Stimulated activated CD8-positive, alpha-beta memory T cell treated with anti-CD3 and anti-CD28 coated beads, Interleukin-15, amount 100 ng/mL, for 4 hours (primary cell): ENCODE data around the gene MBP.
"Not testable (repeated sequence)": the region's sequence is repeated elsewhere in the genome, so short reads cannot be mapped to it uniquely, and the experiment has no call there.

Source experiments
- DNase-seq, 2 donors: peaks; one replicate each; pipeline ENCODE4 v3.0.0-alpha.2; 2020; ENCODE audit warnings: low read depth in 2 of 2

The MBP gene

DNA sequence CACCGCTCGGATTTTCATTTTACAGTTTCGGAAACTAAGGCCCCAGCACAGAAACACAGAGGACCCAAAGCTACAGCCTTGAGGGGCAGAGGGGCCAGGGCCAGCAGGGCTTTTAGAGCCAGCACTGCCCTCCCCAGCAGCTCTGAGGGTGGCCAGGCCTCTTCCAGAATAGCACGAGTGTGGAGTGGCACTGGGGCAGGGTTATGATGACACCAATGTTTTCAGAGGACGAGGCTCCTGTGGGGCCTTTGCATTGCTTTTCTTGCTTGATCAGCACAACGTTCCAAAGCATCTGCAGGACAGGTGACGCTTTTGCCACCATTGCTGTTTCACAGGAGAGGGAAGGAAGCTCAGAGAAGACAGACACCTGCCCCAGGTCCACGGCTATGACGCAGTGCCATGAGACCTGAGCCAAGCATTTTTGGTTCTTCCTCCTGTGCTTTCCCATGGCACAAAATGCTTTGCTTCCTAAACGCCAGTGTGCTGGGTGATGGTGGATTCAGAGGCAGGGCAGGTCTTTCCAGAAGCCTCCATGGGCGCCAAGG is 126.9 kb downstream of the MBP start:
- DNase-seq = no peak

DNA sequence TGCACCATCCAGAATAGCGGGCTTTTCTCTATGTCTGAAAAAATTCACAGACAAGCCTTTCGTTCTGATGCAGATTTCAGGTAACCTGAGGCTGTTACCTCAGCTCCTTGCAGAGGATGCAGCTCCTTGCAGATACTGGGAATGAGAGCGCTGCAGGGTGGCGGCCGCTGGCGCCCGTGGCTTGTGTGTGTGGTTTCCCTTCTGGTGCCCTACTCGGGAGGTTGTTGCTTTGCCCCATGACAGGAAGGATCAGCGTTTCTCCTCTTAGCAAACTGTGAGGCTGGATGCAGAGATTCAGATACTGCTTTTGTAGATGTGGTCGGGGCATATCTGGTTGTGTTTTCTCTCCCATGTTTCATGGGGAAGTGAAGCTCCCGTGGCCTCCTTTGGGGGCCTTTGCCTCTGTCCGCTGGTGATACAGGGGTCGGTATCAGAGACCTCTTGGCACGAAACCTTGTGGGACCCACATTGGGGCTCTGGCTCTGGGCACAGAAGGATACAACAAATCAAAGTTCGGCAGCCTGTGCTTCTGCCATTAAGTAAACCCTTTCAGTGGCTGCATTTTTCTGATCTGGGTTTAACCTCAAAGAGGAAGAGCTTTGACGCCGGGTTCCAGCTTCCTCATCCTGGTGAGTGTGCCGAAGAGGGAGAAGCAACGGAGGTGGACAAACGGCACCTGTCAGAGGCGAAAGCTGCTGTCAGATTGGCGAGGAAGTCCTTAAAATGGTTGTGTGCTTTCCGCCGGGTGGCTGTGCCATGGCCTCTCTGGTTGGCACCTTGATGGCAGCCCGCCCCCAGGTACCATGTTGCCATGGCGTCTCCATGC is 127.8 kb downstream of the MBP start:
- DNase-seq = no peak

DNA sequence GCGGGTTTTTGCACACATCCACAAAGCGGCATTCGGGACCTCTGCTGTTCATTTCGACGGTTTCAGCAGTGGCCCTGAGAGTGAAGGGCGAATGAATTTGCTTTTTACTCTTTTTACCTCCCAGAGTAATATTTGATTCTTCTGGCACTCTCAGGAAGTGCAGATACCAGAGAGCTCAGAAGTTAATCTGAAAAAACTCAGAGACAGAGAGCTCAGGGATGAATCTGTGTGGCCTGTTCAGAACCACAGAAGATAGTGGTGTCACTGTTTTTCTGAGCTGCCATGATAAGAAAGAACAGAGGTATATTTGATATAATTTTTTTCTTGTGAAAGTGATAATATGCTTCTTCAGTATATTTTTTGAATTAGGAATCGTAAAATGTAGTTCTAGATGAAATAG is 129.3 kb downstream of the MBP start:
- no peak for DNase-seq

DNA sequence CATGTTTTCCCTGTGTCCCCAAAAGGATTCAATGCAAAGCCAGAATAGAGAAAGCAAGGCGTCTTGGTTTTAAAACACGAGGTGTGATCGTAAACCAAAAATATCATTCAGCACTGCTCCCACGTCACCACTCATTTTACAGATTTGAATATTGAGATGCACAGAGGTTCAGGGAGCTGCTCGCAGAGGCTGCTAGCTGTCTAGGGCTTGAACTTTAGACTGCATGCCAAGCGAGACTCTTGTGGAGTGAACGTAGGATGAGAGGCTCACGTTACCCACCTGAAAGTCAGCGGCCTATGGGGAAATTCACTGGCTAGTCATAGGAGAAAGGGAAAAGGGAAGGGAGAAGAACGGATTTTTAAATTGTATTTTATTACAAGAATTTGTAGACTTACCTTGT is 130.1 kb downstream of the MBP start:
- no peak for DNase-seq

DNA sequence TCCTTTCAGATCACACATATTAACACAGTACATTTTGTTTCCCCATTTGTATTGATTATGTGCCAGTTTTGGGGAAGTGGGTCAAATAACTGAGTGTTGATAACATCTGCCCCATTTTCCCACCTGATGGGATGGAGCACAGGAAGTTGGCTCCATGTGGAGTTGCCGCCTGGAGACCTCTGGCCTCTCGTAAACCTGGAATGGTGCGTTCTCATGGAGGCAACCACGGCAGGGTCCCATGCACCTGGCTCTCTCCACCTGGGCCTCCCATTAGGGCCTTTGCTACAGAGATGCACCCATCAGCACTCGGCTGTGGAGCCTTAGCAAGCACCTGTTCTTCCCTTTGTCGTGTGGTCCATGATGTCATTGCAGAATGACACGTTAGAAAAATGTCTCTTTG is 130.6 kb downstream of the MBP start:
- DNase-seq = no peak

DNA sequence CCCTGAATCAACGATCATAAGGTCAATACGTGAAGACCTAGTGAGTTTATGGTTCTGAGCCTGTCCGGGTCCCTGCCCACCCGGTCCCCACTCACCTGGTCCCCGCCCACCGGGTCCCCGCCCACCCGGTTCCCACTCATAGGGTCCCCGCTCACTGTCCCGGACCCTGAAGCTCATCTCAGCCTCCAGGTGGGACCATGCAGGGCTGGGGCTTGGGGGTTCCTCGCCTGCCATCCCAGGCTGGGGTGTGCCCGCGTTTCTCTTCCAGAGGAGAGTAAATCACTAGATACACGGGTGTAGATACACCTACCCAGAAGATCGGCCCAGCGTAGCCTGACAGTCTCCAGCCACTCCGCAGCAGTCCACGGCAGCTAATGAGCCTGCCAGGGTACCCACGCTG is 131.5 kb downstream of the MBP start:
- DNase-seq = no peak

DNA sequence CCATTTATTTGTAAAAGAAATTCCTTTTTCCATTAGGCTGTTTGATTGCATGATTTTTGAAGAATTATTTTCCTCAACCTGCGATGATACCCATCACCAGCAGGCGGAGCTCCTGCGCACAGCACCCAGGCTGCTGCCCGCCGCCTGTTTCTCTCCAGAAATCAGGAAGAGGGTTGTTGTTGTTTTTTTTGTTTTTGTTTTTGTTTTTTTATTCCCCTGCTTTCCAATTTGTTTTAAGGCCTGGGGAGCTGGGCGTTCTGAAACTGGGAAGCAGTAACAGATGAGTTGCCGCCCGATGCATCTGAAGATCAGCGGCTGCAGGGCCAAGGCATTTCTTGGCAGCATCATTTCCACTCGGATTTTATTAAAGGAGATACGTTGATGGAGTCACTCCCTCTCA is 132.1 kb downstream of the MBP start:
- DNase-seq = no peak

DNA sequence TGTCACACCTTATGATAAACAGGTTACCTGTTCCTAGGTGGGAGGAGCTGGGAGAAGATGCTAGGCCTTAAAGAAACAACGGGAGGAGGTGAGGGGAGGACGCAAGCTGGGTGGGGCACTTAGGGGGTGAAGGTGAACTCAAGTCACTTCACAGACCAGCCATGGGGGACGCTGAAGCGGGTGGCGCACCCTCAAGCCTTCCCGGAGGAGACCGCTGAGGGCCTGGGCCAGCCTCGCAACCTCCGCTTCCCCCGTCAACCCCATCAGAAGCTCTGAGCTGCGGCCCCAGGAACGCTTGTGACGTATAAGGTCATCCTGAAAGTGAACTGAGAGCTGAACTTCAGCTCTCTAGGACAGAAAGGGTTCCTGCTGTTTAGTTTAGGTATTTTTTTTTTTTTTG is 133.5 kb downstream of the MBP start:
- DNase-seq = no peak

DNA sequence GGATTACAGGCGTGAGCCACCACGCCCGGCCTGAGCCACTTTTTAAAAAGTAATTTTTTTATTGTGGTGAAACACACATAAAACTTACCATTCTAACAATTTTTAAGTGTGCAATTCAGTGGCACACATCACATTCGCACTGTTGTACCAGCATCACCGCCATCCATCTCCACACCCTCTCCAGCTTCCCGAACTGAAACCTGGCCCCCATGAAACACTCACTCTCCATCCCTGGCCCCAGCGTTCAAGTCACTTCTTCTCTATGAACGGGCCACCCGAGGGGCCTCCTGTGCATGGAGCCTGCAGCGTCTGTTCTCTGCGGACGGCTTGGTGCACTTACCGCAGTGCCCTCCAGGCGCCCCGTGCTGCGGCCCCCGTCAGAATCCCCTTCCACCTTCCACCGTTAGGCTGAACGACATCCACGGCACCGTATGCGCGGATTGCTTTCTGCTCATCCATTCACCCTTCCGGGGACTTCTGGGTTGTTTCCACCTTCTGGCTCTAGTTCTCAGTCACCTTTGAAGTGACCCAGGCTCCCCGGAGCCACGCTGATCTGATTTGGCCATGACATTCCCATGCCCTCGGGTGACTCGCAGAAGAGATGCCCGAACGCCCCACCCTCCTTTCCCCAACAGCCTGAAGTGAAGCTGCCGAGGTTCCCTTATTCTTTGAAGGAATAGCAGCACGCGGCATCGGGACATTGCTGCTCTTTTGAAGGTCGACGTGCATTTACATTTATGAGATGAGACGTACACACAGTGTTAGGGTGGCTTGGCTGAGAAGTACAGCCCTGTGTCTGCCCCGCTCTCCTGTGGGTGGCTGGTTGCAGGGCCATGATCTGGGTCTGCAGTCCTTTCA is 134.4 kb downstream of the MBP start:
- DNase-seq = no peak

DNA sequence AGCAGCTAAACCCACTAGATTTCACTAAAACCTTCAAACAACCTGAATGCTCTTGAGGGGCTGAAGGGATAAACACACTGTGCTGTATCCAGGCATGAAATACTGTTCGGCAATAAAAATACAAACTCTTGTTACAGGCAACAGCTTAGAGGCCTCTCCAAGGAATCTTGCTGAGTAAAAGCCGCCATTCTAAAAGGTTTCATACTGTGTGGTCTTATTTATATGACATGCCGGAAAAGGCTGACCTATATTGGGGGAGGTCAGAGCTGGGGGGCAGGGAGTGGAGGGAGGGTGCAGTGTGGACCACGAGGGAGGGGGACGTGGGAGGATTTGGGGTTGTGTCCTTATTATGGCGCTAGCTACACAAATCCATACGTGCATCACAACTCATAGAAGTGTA is 136.2 kb downstream of the MBP start:
- no peak for DNase-seq

DNA sequence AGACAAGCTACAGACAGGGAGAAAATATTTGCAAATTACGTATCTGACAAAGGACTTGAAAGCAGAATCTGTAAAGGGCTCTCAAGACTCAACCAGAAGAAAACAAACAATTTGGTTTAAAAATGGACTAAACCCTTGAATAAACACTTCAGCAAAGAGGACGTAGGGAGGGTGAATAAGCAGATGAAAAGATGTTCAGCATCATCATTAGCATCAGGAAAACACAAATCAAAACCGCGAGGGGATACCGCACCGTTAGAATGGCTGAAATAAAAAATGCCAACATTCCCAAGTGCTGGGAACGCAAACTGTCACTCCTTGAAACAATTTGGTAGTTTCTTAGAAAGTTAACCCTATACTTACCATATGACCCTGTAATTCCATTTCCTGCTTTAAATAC is 136.7 kb downstream of the MBP start:
- no peak for DNase-seq

DNA sequence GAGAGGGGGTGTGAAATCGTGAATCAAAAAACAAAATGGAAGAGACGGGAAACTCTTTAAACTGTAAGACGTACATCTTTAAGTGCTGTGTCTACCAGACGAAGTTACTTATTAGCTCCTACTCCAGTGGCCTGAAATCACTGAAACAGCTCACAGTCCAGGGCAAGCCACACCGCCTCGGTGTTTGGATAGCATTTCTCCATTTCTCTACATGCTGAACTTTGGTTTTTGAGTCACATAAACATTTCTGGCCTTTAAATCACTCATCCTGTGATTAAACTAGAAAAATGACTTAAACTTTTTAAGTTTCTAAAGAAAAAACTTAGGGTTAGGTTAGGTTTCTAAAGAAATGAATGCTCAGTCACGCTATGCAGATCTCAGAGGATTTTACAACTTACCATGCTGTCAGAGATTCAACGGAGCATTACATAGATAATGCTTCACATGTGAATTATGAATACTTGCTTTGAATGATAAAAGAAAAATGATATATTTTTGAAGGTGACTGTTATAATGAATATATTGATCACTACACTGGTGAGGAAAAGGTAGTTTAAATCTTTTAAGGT is 138.4 kb downstream of the MBP start:
- no peak for DNase-seq

DNA sequence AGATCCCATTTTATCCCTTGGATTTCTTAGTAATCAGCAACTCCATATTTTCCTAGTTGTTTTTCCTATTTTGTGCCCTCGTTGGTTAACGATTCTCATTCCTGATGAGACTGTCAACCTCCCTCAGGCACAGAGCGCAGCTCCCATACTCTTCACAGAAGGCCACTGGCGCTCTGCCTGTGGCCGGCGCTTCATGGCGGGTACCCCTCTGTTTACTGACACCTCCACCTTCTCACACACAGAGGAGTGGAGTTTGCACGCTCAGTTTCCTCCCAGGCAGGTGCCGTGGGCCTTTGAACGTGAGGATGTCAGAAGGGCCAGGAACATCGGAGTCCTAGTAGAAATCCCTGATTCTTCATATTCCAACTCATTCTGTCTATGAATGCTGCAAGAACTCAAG is 139.0 kb downstream of the MBP start:
- DNase-seq = no peak

DNA sequence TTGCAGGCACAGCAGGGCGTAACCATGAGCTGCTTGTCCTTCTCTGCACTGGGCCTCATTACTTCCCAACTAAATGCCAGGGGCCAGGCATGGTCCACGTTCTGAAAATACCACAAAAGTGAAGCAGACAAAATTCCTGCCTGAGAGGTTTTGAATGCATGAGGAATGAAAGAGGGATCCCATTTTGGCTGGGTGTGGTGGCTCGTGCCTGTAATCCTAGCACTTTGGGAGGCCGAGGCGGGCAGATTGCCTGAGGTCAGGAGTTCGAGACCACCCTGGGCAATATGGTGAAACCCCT is 139.5 kb downstream of the MBP start:
- DNase-seq = no peak

DNA sequence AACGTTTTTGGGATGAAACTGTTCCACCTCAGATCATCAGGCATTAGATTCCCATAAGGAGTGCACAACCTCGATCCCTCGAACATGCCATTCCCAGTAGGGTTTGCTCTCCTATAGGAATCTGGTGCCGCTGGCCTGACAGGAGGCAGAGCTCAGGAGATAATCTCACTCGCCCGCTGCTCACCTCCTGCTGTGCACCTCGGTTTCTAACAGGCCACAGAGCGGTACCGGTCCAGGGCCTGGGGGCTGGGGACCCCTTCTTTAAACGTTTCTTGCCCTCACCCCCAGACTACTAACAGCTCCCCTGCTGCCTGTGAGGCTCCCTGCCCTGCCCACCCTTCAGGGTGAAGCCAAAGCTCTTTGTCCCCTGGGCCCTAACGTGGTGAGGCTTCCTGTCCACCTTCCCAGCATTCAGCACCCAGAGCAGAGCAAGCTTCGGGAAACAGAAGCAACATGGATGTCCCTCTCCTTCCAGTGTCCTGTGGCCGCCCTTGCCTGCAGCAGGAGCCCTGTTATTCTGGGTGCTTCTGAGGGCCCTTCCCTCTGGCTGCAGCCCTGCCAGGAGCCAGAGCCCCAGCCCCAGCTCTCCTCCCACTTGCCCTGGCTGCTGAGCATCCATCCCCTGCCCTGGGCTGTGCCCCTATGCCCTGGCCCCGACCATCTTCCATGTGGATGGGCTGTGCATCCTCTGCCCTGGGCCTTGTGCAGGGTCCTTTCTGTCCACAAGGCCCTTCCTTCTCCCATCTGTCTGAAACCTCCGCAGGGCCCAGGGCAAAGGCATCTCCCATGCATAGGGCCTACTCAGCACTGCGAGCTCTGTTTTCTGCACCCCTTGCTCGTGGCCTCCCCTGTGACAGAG is 140.1 kb downstream of the MBP start:
- no peak for DNase-seq

DNA sequence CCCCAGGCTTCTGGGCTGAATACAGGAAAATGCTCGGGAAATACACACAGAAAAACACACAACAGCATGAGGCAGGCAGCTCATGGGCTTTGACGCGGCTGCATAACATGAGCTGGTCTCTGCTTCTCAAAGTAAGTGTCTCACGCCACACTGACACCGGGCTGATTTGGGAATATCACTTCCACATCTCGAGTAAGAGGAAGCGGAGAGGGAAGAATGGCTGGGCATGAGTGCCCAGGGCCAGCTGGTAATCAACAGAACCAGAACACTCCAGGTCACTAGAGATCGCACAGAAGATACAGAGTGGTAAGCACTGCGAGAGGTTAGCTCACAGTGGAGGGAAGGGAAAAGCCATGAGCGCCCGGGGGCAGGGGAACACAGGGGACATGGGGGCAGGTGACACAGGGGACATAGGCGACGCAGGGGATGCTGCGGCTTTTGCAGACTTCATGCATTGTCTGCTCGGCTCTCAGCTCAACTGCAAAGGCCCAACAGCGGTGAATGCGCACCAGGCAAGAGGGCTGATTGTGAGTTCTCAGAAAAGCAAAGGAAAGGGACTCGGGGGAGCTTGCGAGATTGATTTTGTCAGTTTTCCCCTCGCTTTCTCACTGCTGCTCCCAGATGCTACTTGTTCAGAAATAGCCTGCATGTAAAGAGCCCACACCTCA is 141.4 kb downstream of the MBP start:
- DNase-seq = no peak

DNA sequence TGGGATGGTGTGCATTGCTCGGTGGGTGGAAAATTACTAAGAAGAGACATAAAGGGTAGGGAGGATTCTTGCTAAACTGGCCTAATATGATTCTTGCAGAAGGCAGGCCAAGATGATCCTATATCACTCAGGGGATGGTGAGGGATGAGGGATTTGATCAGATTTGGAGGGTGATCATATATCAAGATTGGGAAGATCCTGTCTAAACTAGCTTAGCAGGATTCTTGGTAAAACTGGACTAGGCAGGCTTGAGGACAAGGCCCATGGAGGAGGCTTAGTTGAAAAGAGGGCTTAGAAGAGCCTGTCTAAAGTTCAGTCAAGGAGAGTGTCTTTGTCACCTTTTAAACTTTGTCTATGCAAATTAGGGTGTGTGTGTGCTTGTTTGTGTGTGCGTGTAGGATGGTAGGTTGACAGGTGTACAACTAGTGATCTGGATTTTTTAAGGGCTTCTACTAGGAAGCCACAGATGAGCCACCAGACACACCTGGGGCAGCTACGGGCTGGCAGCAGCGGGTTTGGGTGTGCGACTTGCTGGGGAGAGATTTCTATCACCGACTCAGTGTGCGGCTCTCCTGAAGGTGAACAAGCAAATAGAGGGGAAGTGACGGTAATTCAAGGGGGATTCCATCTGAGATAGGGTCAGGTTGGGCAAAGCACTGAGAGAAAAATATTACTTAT is 142.1 kb downstream of the MBP start:
- DNase-seq = not testable (repeated sequence)

DNA sequence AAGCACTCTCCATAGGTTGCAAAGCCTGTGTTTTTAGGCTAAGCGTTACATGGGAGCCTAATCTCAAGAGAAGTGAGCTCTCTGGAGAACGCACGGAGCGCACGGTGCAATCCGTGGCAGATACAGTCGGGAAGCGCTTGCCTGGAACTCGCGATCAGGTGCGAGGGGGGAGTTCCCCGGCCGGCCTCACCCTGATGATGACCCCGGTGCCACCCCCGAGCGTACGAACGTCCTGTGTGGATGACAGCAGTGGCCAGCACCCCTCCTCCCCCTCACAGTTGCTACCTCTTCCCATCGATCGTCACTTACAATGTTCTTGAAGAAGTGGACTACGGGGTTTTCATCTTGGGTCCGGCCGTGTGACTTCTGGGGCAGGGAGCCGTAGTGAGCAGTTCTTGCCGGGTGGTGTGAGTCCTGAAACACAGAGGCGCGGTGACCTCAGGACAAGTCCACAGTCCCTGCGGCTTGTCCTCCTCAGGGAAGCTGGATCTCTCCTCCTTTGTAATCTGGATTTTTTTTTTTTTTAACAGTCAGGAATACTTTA is 142.9 kb downstream of the MBP start:
- no peak for DNase-seq

DNA sequence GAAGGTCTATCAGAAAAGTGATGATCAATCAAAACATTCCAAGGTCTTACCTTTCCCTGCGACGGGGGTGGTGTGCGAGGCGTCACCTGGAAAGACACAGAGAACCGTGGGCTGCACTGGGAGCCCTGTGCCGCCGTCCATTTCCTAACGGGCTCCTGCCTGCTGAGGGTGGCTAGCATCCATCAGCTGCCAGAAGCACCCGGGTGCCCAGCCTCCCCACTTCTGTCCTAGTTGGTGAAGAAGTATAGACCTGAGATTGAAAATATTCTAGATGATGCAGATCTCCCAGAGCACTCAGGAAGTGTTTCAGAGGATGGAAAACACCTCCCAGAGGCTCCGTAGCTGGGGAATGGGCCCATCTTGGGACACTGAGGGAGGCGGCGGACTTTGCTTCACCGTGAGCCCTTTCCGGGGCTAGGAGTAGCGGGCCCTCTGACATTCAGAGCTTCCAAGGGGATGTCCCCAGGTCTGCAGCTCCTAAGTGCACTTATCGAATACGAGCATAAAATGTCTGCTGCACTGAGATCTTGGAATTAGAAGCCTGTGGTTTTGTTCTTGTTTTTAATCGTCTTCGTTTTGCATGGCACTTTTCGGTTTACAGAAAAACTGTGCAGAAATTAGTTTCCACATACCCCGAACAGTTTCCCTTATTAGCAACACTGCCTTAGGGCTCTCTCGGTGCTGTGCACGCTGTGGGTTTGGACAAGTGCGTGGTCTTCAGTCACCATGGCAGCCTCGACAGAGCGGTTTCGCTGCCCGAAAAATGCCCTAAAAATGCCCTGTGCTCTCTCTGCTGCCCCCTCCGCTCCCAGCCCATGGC is 143.5 kb downstream of the MBP start:
- DNase-seq = no peak
